ENCODE results near the gene TIAM1.

Gene TIAM1

GRCh38 chr21:31157756-31158155, 186.3 kb downstream of the TIAM1 start:
- DNase-seq = no peak
- intact Hi-C loops (cut with DNase I) = no loop called here

DNA sequence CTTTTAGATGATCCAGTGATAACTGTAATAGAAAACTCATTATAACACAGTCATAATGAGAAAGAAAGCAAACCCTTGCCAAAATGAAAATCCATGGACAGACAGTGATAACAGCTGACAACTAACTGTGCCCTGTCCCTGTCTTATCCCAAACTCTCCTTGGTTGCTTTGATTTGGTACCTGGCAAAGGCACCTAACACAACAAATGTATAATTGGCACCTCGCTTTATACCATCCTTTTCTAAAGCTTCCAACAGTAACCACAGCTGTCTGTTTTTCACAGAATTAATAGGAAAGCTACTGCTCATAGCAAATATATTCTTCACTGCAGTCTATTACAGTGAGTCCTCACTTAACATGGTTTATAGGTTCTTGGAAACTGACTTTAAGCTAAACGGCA, 187.4 kb downstream of the TIAM1 start:
- intact Hi-C loops (cut with DNase I) = no loop called here

DNA sequence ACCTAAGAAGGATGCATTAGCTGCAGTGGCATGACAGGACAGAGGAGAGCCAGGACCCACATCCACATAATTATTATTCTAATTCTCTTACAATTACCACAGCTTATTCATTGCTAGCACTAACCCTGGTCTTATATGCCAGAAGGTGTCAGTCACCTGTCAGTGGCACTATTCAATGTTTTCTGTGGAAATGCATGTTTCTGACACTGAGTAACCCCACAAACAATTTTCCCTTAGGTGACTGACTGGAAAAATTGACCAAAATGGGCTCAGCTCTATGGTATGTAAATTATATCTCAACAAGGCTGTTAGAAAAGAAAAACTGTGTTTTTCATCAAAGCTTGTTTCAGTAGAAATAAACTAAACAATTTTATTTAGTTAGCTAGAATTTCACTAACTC, 187.9 kb downstream of the TIAM1 start:
- no peak for DNase-seq
- intact Hi-C loops (cut with DNase I) = no loop called here

More for the DNA sequence above, 187.4 kb downstream of the TIAM1 start:
- no peak for DNase-seq

- intact Hi-C loops (cut with DNase I) = no loop called here
- no peak for DNase-seq
Measured at GRCh38 chr21:31151156-31152045, 192.7 kb downstream of the TIAM1 start.

DNA sequence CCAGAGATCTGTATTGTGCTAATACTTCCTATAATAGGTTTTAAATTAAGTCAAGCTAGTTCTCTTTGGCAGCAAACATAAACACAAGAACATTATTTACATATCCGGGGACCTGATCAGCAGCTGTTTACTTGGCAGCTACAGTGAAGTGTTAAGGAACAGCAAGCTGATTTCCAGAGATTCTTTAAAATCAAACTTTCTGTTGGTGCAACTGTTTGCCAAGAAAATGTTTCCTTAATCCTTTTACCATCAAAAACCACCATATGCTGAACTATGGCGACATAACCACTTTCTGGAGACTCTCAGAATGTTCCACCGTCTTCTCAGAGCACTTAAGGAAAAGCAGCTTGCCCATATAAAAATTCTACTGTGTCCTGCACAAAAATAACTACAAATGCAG, 198.8 kb downstream of the TIAM1 start:
- intact Hi-C loops (cut with DNase I) = no loop called here
- no peak for DNase-seq

DNA sequence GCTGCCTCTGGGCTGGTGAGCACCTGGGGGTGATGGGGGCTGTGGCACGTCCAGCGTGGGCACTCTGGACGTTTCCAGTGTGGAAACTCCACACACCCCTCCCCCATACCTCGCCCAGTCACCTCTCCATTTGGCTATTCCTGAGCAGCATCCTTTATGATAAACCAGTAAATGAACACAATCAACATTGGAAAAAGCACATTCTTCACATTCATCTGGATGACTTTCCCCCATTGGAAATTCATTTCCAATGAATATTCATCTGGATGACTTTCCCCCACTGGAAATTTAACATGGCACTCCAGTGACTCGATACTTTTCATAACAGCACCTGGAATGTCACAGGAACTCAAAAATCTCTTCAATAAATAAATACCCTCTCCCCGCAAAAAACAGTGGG, 201.0 kb downstream of the TIAM1 start:
- DNase-seq = no peak
- intact Hi-C loops (cut with DNase I) = no loop called here

GRCh38 chr21:31142600-31142999, 201.5 kb downstream of the TIAM1 start:
- peak in 2 of 10 donors; percentile 39 to 84 for DNase-seq
- intact Hi-C loops (cut with DNase I) = no loop called here

GRCh38 chr21:31141389-31142000, 202.6 kb downstream of the TIAM1 start:
- DNase-seq = no peak
- intact Hi-C loops (cut with DNase I) = no loop called here

GRCh38 chr21:31140676-31141075, 203.4 kb downstream of the TIAM1 start:
- intact Hi-C loops (cut with DNase I) = no loop called here
- DNase-seq = no peak

- DNase-seq = no peak
- intact Hi-C loops (cut with DNase I) = no loop called here
Measured at GRCh38 chr21:31140025-31140424, 204.0 kb downstream of the TIAM1 start.

DNA sequence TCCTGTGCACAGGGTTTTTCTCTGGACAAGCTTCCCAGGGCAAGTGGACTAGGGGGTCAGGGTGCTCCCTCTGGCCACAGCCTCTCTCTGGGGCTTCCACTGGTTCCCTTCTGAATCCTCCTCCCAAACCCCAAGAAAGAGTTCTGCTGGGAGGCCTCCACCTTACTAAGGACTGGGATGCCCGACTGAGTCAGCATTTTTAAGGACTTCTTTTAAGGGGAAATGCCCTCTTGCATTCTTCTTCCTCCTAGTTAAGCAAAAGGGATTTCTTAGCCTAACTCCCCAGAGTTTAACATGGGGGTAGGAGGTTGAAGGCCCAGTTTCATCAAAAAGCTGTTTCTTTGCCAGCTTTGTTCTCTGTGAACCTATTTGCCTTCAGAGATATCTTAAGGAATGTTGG, 206.1 kb downstream of the TIAM1 start:
- no peak for DNase-seq
- intact Hi-C loops (cut with DNase I) = no loop called here

DNA sequence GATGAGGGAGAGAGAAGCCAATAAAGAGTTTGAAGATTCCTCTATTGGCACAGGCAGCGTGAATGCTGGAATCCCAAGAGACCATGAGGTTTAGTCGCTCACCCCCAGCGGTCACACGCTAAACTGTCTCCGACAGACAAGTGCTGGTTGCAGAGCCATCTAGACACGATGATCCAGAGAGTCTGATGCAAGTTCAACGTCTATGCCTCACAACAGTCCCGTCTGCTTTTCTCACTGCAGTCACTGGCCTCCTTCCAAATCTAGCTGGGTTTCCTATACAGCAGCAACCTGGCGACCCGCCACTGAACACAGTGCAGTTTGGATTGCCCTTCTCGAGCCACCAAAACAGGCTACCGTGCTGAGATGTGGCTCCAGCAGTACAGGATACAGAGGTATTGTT, 207.2 kb downstream of the TIAM1 start:
- peak in 4 of 10 donors; percentile 39 to 86 (median 62) for DNase-seq

DNA sequence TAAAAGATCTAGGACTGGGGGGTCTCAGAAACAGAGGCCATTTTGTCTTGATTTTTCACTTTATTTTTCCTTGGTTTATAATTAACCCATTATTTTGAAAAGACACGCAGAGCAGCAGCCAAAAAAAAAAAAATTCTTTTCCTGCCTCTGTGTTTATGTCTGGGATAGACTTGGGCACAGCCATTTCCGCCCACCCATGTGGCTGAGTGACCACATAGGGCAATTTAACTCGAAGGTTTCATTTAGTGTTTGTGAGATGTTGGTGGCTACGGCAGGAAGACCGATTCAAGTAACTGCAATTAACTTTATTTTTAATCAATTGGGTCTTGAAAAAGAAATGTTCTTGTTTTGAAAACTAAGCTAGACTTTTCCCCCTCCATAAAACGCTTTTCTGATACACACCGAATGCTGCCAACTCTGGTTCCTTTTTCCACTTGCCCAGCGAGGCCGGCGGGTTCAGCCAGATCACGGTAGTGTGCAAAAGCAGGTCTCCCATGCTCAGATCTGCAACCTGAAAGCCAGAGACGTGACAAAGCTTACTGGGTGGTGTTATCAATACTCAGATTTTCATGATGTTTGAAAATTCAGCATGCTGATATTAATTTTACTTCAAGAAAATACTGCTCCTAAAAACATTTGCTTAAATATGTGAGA, 208.4 kb downstream of the TIAM1 start:
- DNase-seq = peak in 1 of 10 donors; percentile 84
- intact Hi-C loops (cut with DNase I) = no loop called here

More for the DNA sequence above, 207.2 kb downstream of the TIAM1 start:
- intact Hi-C loops (cut with DNase I) = no loop called here

GRCh38 chr21:31133243-31133830, 210.7 kb downstream of the TIAM1 start:
- intact Hi-C loops (cut with DNase I) = no loop called here
- no peak for DNase-seq

GRCh38 chr21:31132574-31133242, 211.4 kb downstream of the TIAM1 start:
- no peak for DNase-seq
- intact Hi-C loops (cut with DNase I) = no loop called here

DNA sequence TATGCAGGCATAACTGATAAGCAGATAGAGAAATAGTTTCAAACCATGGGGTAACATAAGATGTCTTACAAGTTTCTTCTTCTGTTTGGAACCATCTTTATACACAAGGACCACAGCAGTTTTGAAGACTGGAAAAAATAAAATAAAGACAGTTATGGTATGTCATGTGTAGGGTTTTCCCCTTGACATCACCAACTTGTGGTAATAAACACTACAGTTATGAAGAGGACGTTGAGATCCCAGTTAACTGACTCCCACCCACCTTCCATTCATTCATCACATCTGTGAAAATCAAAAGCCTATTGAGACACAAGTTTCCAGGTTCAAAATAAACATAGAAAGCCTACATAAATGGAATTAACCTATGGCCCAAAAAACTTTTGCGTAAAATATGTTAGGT, 213.2 kb downstream of the TIAM1 start:
- DNase-seq = no peak
- intact Hi-C loops (cut with DNase I) = no loop called here

- no peak for DNase-seq
- intact Hi-C loops (cut with DNase I) = no loop called here
Measured at GRCh38 chr21:31128234-31128633, 215.8 kb downstream of the TIAM1 start.

DNA sequence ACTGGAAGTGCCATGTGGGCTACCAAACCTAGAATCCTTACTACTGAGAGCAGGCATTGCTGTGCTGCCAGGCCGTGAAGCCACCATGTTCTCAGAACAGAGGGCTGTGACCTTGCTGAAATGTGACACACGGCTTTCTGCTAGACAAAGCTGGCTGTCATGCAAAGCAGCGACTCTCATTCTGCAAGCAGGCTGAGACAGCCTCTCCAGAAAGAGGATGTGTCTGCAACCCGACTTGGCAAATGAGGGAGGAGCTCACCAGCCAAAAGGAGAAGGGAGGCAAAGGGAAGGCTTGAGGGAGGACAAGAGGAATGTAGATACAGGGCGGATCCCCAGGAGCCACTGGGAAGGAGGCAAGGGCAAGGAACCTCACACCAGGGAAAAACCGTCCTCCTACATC, 220.1 kb downstream of the TIAM1 start:
- peak in 2 of 10 donors; percentile 19 to 81 for DNase-seq

GRCh38 chr21:31119199-31119598, 224.9 kb downstream of the TIAM1 start:
- no peak for DNase-seq
- intact Hi-C loops (cut with DNase I) = no loop called here

More for the DNA sequence above, 220.1 kb downstream of the TIAM1 start:
- intact Hi-C loops (cut with DNase I) = no loop called here

GRCh38 chr21:31117128-31117916, 226.7 kb downstream of the TIAM1 start:
- no peak for DNase-seq
- intact Hi-C loops (cut with DNase I) = no loop called here
